Adrenal gland (tissue), 12 donors: Measurements from ENCODE around the gene ZNF491. TPM values are rescaled to one million over a fixed set of nuclear protein-coding genes. Genes with fewer than 3 reads are reported as not detected.
A peak's percentile ranks its signal among the peaks of the same experiment; 100 is the strongest.
"Not testable (repeated sequence)": the region's sequence is repeated elsewhere in the genome, so short reads cannot be mapped to it uniquely, and the experiment has no call there.

Source experiments
- DNase-seq, 7 donors: peaks; one replicate each; pipeline ENCODE4 v3.0.0-alpha.2; 2019 to 2020
- H3K27ac ChIP-seq, 5 donors: fragments of 200-600 bp; sonication (generic) in 4 of 5; 1 replicate in 3 of 5; 2 replicates in 2 of 5; pipeline versions ENCODE4 v1.5.1 to v1.8.0; 2016 to 2020; ENCODE audit warnings: mild to moderate bottlenecking in 1 of 5
- H3K27me3 ChIP-seq: fragments of 200-600 bp; 2 replicates; pipeline ENCODE4 v1.8.0; 2021
- H3K36me3 ChIP-seq, 2 donors: fragments of 200-600 bp; replicated peaks in 1 of 2; 1 replicate in 1 of 2; 2 replicates in 1 of 2; pipeline versions ENCODE4 v1.5.1 to v1.8.0; 2018 to 2022
- H3K4me1 ChIP-seq, 2 donors: fragments of 200-600 bp; replicated peaks in 1 of 2; 1 replicate in 1 of 2; 2 replicates in 1 of 2; pipeline versions ENCODE4 v1.5.1 to v1.8.0; 2018 to 2021
- H3K4me3 ChIP-seq, 4 donors: fragments of 200-600 bp; sonication (generic) in 3 of 4; one replicate each; pipeline ENCODE4 v1.5.1; 2016 to 2018
- H3K9me3 ChIP-seq, 3 donors: fragments of 200-600 bp; sonication (generic) in 1 of 3; replicated peaks in 1 of 3; 1 replicate in 2 of 3; 2 replicates in 1 of 3; pipeline versions ENCODE4 v1.5.1 to v1.8.0; 2016 to 2021
- POLR2A ChIP-seq, 2 donors: fragments of 450-650 bp; IDR thresholded peaks; one replicate each; pipeline ENCODE4 v1.6.1; 2017; ENCODE audit warnings: antibody characterized with exemption in 2 of 2, mild to moderate bottlenecking in 2 of 2, moderate library complexity in 1 of 2
- WGBS, 4 donors: extraction: QIAGEN DNeasy Blood & Tissue Kit in 2 of 4; methylation state at CpG; one replicate each; pipeline versions ENCODE4 v1.1.5 to v1.1.7; 2013 to 2017; 5-methylcytosine and 5-hydroxymethylcytosine counted together
- intact Hi-C, 2 donors: fragments of 100-400 bp; cut with DNase I; formaldehyde crosslinking; loops; one replicate each; pipeline versions ENCODE4 v1.14.1 to v1.15.0; 2022 to 2023
- polyA plus RNA-seq, 3 donors: library from polyadenylated mRNA; stranded (reverse); fragments of 200-250 nt in 2 of 3; fragments of 350-450 nt in 1 of 3; fragmentation: Illumina TruSeq in 1 of 3; extraction: RNeasy Lipid Tissue Mini Kit (QIAGEN cat#74804) in 1 of 3; gene quantifications; one replicate each; pipeline ENCODE4 v1.2.3, GENCODE V29; 2013 to 2014
- total RNA-seq, 9 donors: library from RNA; depleted of rRNA in 4 of 9; stranded (reverse); fragments of >200 nt in 4 of 9; fragments of 120-200 nt in 1 of 9; fragmentation: NEBNext Ultra II Directional in 1 of 9; extraction: Animal tissue kit (Norgen Biotek cat#: 25700) in 1 of 9; gene quantifications; one replicate each; pipeline versions ENCODE4 v1.1.0 to v1.2.4, GENCODE V29; 2013 to 2023
- TF ChIP-seq, protein P1 (sequence below), 6 experiments: fragments of 450-650 bp in 4 of 6; fragments of 200-600 bp in 2 of 6; sonication (generic) in 1 of 6; IDR thresholded peaks; 1 replicate in 5 of 6; 2 replicates in 1 of 6; pipeline versions ENCODE4 v1.5.1 to v1.8.0; 2016 to 2021; ENCODE audit warnings: antibody characterized with exemption in 6 of 6, mild to moderate bottlenecking in 2 of 6, moderate library complexity in 1 of 6
- donor health status: healthy with polysubstance abuse.
- donor health status: Bipolar disorder and iron deficiency.
- donor health status: DM: yes; HTN: yes; CAD: no.
- donor health status: DM: no; HTN: no; CAD: no.
- donor health status: DM: no; HTN: no; CAD: no.
- donor health status: DM: yes; HTN: yes; CAD: no.

ZNF491 gene
- total and polyA plus RNA-seq, 12 donors: 0.24 to 7.2 (median 3.6) TPM

GRCh38 chr19:11821474-11822109 is 23.3 kb downstream of the ZNF491 start:
- H3K27ac ChIP-seq: no peak overlapping the region
- no peaks in the 10 kb centered on the region for H3K27me3 ChIP-seq
- TF ChIP-seq, protein P1, sequence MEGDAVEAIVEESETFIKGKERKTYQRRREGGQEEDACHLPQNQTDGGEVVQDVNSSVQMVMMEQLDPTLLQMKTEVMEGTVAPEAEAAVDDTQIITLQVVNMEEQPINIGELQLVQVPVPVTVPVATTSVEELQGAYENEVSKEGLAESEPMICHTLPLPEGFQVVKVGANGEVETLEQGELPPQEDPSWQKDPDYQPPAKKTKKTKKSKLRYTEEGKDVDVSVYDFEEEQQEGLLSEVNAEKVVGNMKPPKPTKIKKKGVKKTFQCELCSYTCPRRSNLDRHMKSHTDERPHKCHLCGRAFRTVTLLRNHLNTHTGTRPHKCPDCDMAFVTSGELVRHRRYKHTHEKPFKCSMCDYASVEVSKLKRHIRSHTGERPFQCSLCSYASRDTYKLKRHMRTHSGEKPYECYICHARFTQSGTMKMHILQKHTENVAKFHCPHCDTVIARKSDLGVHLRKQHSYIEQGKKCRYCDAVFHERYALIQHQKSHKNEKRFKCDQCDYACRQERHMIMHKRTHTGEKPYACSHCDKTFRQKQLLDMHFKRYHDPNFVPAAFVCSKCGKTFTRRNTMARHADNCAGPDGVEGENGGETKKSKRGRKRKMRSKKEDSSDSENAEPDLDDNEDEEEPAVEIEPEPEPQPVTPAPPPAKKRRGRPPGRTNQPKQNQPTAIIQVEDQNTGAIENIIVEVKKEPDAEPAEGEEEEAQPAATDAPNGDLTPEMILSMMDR (IDR thresholded peaks at IDR 0.05): no peak
- TF ChIP-seq POLR2A (IDR thresholded peaks at IDR 0.05): no peak
- intact Hi-C loops: no loop called here
- 75 to 96% (median 79%) methylated on average over 5 of the region's 5 CpGs for WGBS, 4 donors
- DNase-seq: peak in 2 of 7 donors; percentile 23 to 26
- no peaks in the 10 kb centered on the region for H3K9me3 ChIP-seq
- peaks cover 0 to 4% of the 10 kb centered on the region in 2 donors for H3K36me3 ChIP-seq
- no peak overlapping the region for H3K4me3 ChIP-seq
- no peaks in the 10 kb centered on the region for H3K4me1 ChIP-seq

GRCh38 chr19:11828957-11829876 is 30.9 kb downstream of the ZNF491 start:
- H3K9me3 ChIP-seq: peaks cover 0 to 34% (median 0%) of the 10 kb centered on the region in 3 donors
- intact Hi-C loops: not testable (repeated sequence)
- WGBS, 4 donors: 91 to 96% (median 92%) methylated on average over 7 of the region's 7 CpGs

GRCh38 chr19:11832253-11832912 is 34.1 kb downstream of the ZNF491 start:
- Histone ChIP-seq H3K36me3 (peaks cover 0 to 19% of the 10 kb centered on the region in 2 donors), H3K4me3 (no peak overlapping the region), H3K9me3 (peaks cover 0 to 41% (median 5%) of the 10 kb centered on the region in 3 donors), H3K27me3 (no peaks in the 10 kb centered on the region), H3K4me1 (no peaks in the 10 kb centered on the region), H3K27ac (no peak overlapping the region)
- WGBS, 4 donors: 94 to 97% (median 96%) methylated on average over 8 of the region's 8 CpGs
- DNase-seq: no peak
- TF ChIP-seq POLR2A (IDR thresholded peaks at IDR 0.05): no peak
- TF ChIP-seq, protein P1 (IDR thresholded peaks at IDR 0.05): no peak
- intact Hi-C loops: no loop called here

More at GRCh38 chr19:11828957-11829876, 30.9 kb downstream of the ZNF491 start:
- peaks cover 0 to 19% of the 10 kb centered on the region in 2 donors for H3K36me3 ChIP-seq
- not testable (repeated sequence) for H3K27me3 ChIP-seq, H3K4me3 ChIP-seq, H3K4me1 ChIP-seq, H3K27ac ChIP-seq, DNase-seq

DNA sequence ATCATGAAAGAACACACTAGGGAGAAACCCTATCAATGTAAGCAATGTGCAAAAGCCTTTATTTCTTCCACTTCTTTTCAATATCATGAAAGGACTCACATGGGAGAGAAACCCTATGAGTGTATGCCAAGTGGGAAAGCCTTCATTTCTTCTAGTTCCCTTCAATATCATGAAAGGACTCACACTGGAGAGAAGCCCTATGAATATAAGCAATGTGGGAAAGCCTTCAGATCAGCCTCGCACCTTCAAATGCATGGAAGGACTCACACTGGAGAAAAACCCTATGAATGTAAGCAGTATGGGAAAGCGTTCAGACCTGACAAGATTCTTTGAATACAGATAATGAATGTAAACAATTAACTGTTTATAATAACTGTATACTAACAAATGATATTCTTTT is 35.2 kb downstream of the ZNF491 start:
- H3K9me3 ChIP-seq: peaks cover 0 to 41% (median 5%) of the 10 kb centered on the region in 3 donors
- peaks cover 0 to 19% of the 10 kb centered on the region in 2 donors for H3K36me3 ChIP-seq
- no peak overlapping the region for H3K27ac ChIP-seq

DNA sequence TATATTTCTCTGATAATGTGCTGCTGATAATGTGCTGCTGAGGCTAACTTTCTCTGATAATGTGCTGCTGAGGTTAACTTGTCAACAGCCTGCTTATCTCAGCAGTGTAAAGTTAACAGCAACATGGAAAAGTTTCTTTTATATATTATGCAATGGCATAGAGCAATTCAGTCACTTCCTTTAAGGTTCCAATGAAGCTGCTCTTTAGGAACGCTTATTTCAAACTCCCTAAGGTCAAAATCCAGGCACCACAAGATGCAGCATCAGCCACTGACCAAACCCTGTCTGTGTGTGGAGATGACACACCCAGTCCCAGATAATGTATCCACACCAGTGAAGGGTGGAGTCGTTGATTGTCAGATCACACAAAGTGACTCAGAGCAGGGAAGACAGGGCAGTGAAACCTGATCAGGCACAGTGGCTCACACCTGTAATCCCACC is 37.3 kb downstream of the ZNF491 start:
- Histone ChIP-seq H3K36me3 (peaks cover 0 to 19% of the 10 kb centered on the region in 2 donors), H3K9me3 (peaks cover 0 to 41% (median 5%) of the 10 kb centered on the region in 3 donors)
- H3K4me1 ChIP-seq, H3K27ac ChIP-seq, H3K4me3 ChIP-seq, H3K27me3 ChIP-seq, intact Hi-C loops, DNase-seq: not testable (repeated sequence)
- 89 to 99% (median 89%) methylated on average over 2 of the region's 2 CpGs for WGBS, 4 donors

More for the DNA sequence above, 35.2 kb downstream of the ZNF491 start:
- Histone ChIP-seq H3K4me3 (no peak overlapping the region), H3K4me1 (no peaks in the 10 kb centered on the region), H3K27me3 (no peaks in the 10 kb centered on the region)
- TF ChIP-seq, protein P1 (IDR thresholded peaks at IDR 0.05): no peak
- no peak for TF ChIP-seq POLR2A (IDR thresholded peaks at IDR 0.05)
- 96 to 99% (median 97%) methylated on average over 2 of the region's 2 CpGs for WGBS, 4 donors
- intact Hi-C loops: no loop called here
- DNase-seq: no peak
